OCI-LY3 (cell line): ENCODE results near the gene CTNND2.

Experiments
- CTCF ChIP-seq: fragments of 200-600, 300-600 bp; sonication (generic); IDR thresholded peaks from 2 replicates; pipeline ENCODE4 v1.5.1; 2014; ENCODE audit warnings: antibody characterized with exemption, low read length, low read depth
- EZH2phosphoT487 ChIP-seq: fragments of 200-600 bp; shearing (Covaris generic); IDR thresholded peaks from 2 replicates; pipeline ENCODE4 v1.6.1; 2018; ENCODE audit warnings: antibody characterized with exemption, mixed run types, low read depth

GRCh38 chr5:11863911-11864310, 40.3 kb downstream of the CTNND2 start:
- TF ChIP-seq CTCF (no peak), EZH2phosphoT487 (no peak)
